ENCODE data around the gene DEFB112.

Gene DEFB112

GRCh38 chr6:49995278-49995677 lies 54.5 kb downstream of the DEFB112 start:
- no peak for DNase-seq (ENCODE audit: low read depth)
